Measurements from ENCODE around the gene GFI1. TPM values are rescaled to one million over a fixed set of nuclear protein-coding genes. Genes with fewer than 3 reads are reported as not detected.

The GFI1 gene
- total and polyA plus RNA-seq, 2 of the 13 experiments (the other 11 are each of a cell fraction or from before 2014, with no cell fraction given): 10.3 to 10.5 TPM

- WGBS (ENCODE audit: low lambda C conversion rate): 63% methylated on average over 4 of the region's 4 CpGs
- FAIRE-seq (no peak), DNase-seq (ENCODE audit: low spot score) (no peak), ATAC-seq (no peak)
- H3K9me3 ChIP-seq (ENCODE audit: low read length): no peaks in the 10 kb centered on the region
- intact Hi-C loops (cut with micrococcal nuclease; ENCODE audit: unreplicated experiment): no loop called here
- H3K4me1 ChIP-seq (ENCODE audit: insufficient read depth, low read length): 0 out of 2 replicates have a peak, but pooled peaks cover 4% of the 10 kb centered on the region
- H3K36me3 ChIP-seq (replicated peaks in 1 of 2; ENCODE audit: control insufficient read depth in 1 of 2, insufficient read depth in 2 of 2, low read length in 2 of 2): no peaks in the 10 kb centered on the region
- H4K20me1 ChIP-seq (ENCODE audit: insufficient read depth, low read length): no peaks in the 10 kb centered on the region
- BruUV-seq (replicated peaks): no TSS peak
- H3K79me2 ChIP-seq (ENCODE audit: insufficient read depth, low read length): no peaks in the 10 kb centered on the region
- in situ Hi-C loops (cut with HindIII; ENCODE audit: extremely low pct_ligation_motif_present, low pct_unique_long_range_greater_than_20kb): no loop called here
- H3K4me2 ChIP-seq (ENCODE audit: low read depth, low read length): no peak overlapping the region
- POLR2A ChIA-PET: no interaction called here
- CTCF ChIA-PET (ENCODE audit: low intra/inter-chr PET ratio, low total read pairs): no interaction called here
- no peak overlapping the region for H3K27ac ChIP-seq (ENCODE audit: extremely low read length, insufficient read depth, low read length)
- H3K27me3 ChIP-seq (ENCODE audit: control insufficient read depth in 1 of 2, insufficient read depth in 2 of 2, low read length in 2 of 2): no peaks in the 10 kb centered on the region; a peak in 1 of 5 replicates
- TF ChIP-seq GATA4 (IDR thresholded peaks at IDR 0.05; ENCODE audit: borderline replicate concordance, low read depth): no peak
- no peak for TF ChIP-seq RARG (CRISPR knock-in tag; IDR thresholded peaks at IDR 0.05; ENCODE audit: low read depth)
- TF ChIP-seq FOXP4 (CRISPR knock-in tag; IDR thresholded peaks at IDR 0.05): no peak
- TF ChIP-seq KDM4B (CRISPR knock-in tag; IDR thresholded peaks at IDR 0.05): no peak
- no peak for TF ChIP-seq MLLT10 (CRISPR knock-in tag; IDR thresholded peaks at IDR 0.05)
- TF ChIP-seq MTA1 (CRISPR knock-in tag; IDR thresholded peaks at IDR 0.05; ENCODE audit: borderline replicate concordance): no peak
- no peak for TF ChIP-seq ZNF331 (CRISPR knock-in tag; IDR thresholded peaks at IDR 0.05)
- TF ChIP-seq SIX4 (CRISPR knock-in tag; IDR thresholded peaks at IDR 0.05): no peak
- TF ChIP-seq SMAD1 (CRISPR knock-in tag; IDR thresholded peaks at IDR 0.05; ENCODE audit: borderline replicate concordance, low read depth): no peak
- TF ChIP-seq ADNP (CRISPR knock-in tag; IDR thresholded peaks at IDR 0.05): no peak
- TF ChIP-seq ZNF616 (CRISPR knock-in tag; IDR thresholded peaks at IDR 0.05; ENCODE audit: low read depth): no peak
- TF ChIP-seq ZNF460 (CRISPR knock-in tag; IDR thresholded peaks at IDR 0.05; ENCODE audit: borderline replicate concordance): no peak
- TF ChIP-seq PAWR (CRISPR knock-in tag; IDR thresholded peaks at IDR 0.05; ENCODE audit: borderline replicate concordance): no peak
- TF ChIP-seq, protein P1, sequence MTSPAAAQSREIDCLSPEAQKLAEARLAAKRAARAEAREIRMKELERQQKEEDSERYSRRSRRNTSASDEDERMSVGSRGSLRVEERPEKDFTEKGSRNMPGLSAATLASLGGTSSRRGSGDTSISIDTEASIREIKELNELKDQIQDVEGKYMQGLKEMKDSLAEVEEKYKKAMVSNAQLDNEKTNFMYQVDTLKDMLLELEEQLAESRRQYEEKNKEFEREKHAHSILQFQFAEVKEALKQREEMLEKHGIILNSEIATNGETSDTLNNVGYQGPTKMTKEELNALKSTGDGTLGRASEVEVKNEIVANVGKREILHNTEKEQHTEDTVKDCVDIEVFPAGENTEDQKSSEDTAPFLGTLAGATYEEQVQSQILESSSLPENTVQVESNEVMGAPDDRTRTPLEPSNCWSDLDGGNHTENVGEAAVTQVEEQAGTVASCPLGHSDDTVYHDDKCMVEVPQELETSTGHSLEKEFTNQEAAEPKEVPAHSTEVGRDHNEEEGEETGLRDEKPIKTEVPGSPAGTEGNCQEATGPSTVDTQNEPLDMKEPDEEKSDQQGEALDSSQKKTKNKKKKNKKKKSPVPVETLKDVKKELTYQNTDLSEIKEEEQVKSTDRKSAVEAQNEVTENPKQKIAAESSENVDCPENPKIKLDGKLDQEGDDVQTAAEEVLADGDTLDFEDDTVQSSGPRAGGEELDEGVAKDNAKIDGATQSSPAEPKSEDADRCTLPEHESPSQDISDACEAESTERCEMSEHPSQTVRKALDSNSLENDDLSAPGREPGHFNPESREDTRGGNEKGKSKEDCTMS (CRISPR knock-in tag; conservative IDR thresholded peaks at IDR 0.05): no peak
- no peak for TF ChIP-seq NKX3-1 (CRISPR knock-in tag; IDR thresholded peaks at IDR 0.05)
- no peak for TF ChIP-seq PBX3 (CRISPR knock-in tag; IDR thresholded peaks at IDR 0.05; ENCODE audit: borderline replicate concordance)
- no peak for TF ChIP-seq ZNF605 (CRISPR knock-in tag; IDR thresholded peaks at IDR 0.05)
- no peak overlapping the region for H2AFZ ChIP-seq (ENCODE audit: low read length)
- no peak overlapping the region for H3K9ac ChIP-seq (ENCODE audit: insufficient read depth, low read depth, low read length)
- no peak overlapping the region for H3K4me3 ChIP-seq (replicated peaks in 1 of 3; ENCODE audit: insufficient read depth in 1 of 3, low read depth in 2 of 3, low read length in 3 of 3)
Observed at GRCh38 chr1:92459871-92460320, 26.8 kb downstream of the GFI1 start.

Measured in HepG2 (cell line).